ENCODE measurements around the gene RANBP17. TPM values are rescaled to one million over a fixed set of nuclear protein-coding genes. Genes with fewer than 3 reads are reported as not detected.

The RANBP17 gene
- total and polyA plus RNA-seq, 2 experiments from 2014 or later = 43.8 to 53.1 TPM

- no peak overlapping the region for H3K4me2 ChIP-seq
- no peaks in the 10 kb centered on the region for H4K20me1 ChIP-seq (replicated peaks; ENCODE audit: insufficient read depth)
- ATAC-seq = no peak
- Mint-ChIP-seq H3K27me3 (ENCODE audit: insufficient read depth, low read depth, poor library complexity) (peaks cover 5% of the 10 kb centered on the region), H3K27ac (no peak overlapping the region), H3K4me1 (no peaks in the 10 kb centered on the region), H3K9me3 (no peaks in the 10 kb centered on the region), H3K36me3 (ENCODE audit: low read depth) (no peaks in the 10 kb centered on the region), H3K4me3 (no peak overlapping the region)
- no peaks in the 10 kb centered on the region for H3F3A ChIP-seq (replicated peaks; ENCODE audit: low read depth)
- H3K36me3 ChIP-seq (ENCODE audit: insufficient read depth) = no peaks in the 10 kb centered on the region
- H3K27me3 ChIP-seq (ENCODE audit: insufficient read depth) = no peaks in the 10 kb centered on the region
- H3K4me1 ChIP-seq (ENCODE audit: insufficient read depth) = no peaks in the 10 kb centered on the region
- H3K79me2 ChIP-seq (replicated peaks; ENCODE audit: insufficient read depth) = no peaks in the 10 kb centered on the region
- TF ChIP-seq ETS1 (IDR thresholded peaks at IDR 0.05) = no peak
- TF ChIP-seq ZNF114 (CRISPR knock-in tag; IDR thresholded peaks at IDR 0.05) = no peak
- no peak for TF ChIP-seq CTCF (conservative IDR thresholded peaks at IDR 0.05; ENCODE audit: low read depth in 2 of 2)
- no peak for TF ChIP-seq NANOG (IDR thresholded peaks at IDR 0.05; ENCODE audit: borderline replicate concordance)
- TF ChIP-seq EZH2phosphoT487 (IDR thresholded peaks at IDR 0.05; ENCODE audit: unreplicated experiment) = no peak
- no peak for TF ChIP-seq JUNB (IDR thresholded peaks at IDR 0.05; ENCODE audit: unreplicated experiment)
- TF ChIP-seq ZNF331 (CRISPR knock-in tag; IDR thresholded peaks at IDR 0.05; ENCODE audit: low read depth) = no peak
- TF ChIP-seq STAT1 (IDR thresholded peaks at IDR 0.05; ENCODE audit: unreplicated experiment) = no peak
- no peak for TF ChIP-seq EZH2 (IDR thresholded peaks at IDR 0.05; ENCODE audit: low read depth, unreplicated experiment)
- TF ChIP-seq CREB1 (CRISPR knock-in tag; IDR thresholded peaks at IDR 0.05; ENCODE audit: low read depth) = no peak
- TF ChIP-seq REST (IDR thresholded peaks at IDR 0.05; ENCODE audit: unreplicated experiment) = no peak
- no peak for TF ChIP-seq POLR2AphosphoS5 (IDR thresholded peaks at IDR 0.05; ENCODE audit: low read depth)
- no peak for TF ChIP-seq ZNF462 (CRISPR knock-in tag; IDR thresholded peaks at IDR 0.05)
- H3K4me3 ChIP-seq = no peak overlapping the region
- DNase-seq (ENCODE audit: low spot score) = no peak
- H3K27ac ChIP-seq (ENCODE audit: low read depth) = no peak overlapping the region
- no peak overlapping the region for H2AFZ ChIP-seq
- no peaks in the 10 kb centered on the region for H3K9me2 ChIP-seq (ENCODE audit: insufficient read depth)
Measured at GRCh38 chr5:171116719-171117118, 254.9 kb downstream of the RANBP17 start.

All from GM23338 (cell line).